ENCODE measurements around the gene CAPN3. TPM values are rescaled to one million over a fixed set of nuclear protein-coding genes. Genes with fewer than 3 reads are reported as not detected.
A peak's percentile ranks its signal among the peaks of the same experiment; 100 is the strongest.

Gene CAPN3
- total RNA-seq, 4 donors from 2014 or later = 96.8 to 263 (median 163) TPM

DNA sequence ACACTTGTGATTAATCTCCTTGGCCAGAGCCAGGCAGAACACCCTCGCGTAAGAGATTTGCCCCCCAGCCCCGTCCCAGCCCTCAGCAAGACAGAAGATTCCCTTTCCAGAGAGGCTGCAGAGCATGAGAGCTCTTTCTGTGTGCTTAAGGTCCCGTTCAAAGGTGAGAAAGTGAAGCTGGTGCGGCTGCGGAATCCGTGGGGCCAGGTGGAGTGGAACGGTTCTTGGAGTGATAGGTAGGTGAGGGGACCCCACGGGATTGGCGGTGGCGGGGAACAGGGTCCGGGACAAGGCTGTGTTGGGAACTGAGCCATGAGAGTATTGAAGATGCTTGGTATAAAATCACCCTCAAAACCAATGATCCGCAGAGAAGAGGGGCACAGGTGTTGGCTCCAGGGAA, 34.8 kb downstream of the CAPN3 start:
- intact Hi-C loops (cut with DNase I; ENCODE audit: low total_unique reads) (no loop called here), in situ Hi-C loops (cut with MboI; ENCODE audit: low sequenced_read_pairs in 4 of 4) (no loop called here)
- no peak for TF ChIP-seq POLR2A (IDR thresholded peaks at IDR 0.05)
- TF ChIP-seq, protein P1, sequence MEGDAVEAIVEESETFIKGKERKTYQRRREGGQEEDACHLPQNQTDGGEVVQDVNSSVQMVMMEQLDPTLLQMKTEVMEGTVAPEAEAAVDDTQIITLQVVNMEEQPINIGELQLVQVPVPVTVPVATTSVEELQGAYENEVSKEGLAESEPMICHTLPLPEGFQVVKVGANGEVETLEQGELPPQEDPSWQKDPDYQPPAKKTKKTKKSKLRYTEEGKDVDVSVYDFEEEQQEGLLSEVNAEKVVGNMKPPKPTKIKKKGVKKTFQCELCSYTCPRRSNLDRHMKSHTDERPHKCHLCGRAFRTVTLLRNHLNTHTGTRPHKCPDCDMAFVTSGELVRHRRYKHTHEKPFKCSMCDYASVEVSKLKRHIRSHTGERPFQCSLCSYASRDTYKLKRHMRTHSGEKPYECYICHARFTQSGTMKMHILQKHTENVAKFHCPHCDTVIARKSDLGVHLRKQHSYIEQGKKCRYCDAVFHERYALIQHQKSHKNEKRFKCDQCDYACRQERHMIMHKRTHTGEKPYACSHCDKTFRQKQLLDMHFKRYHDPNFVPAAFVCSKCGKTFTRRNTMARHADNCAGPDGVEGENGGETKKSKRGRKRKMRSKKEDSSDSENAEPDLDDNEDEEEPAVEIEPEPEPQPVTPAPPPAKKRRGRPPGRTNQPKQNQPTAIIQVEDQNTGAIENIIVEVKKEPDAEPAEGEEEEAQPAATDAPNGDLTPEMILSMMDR (IDR thresholded peaks at IDR 0.05 in 4 of 5, conservative IDR thresholded peaks at IDR 0.05 in 1 of 5) = no peak
- Histone ChIP-seq H3K27me3 (no peaks in the 10 kb centered on the region), H3K9me3 (no peaks in the 10 kb centered on the region), H3K36me3 (peaks cover 0 to 50% of the 10 kb centered on the region in 2 donors), H3K27ac (peak overlapping the region; percentile 28 to 75 (median 55)), H3K4me1 (no peaks in the 10 kb centered on the region), H3K4me3 (no peak overlapping the region)
- no peak for DNase-seq
- ATAC-seq = no peak

DNA sequence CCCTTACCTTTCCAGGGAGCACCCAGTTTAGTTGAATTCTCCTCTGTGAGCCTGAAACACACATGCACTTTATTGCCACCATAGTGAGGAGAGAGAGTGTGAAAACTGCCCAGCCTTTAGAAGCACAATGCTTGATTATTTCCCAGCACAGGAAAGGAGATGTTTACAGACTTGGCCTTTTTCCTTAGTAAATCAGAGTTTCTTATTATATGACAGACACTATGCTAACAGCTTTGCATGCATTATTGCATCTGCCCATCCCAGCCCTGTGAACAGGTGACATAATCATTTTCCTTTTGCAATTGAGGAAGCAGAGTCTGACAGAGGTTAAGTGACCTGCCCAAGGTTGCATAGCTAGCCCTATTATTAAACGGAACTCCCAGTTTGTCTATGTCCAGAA, 36.5 kb downstream of the CAPN3 start:
- H3K4me1 ChIP-seq = no peaks in the 10 kb centered on the region
- no peak for ATAC-seq
- peak overlapping the region; percentile 14 to 75 (median 49) for H3K27ac ChIP-seq
- in situ Hi-C loops (cut with MboI; ENCODE audit: low sequenced_read_pairs in 4 of 4) (no loop called here), intact Hi-C loops (cut with DNase I; ENCODE audit: low total_unique reads) (no loop called here)
- no peaks in the 10 kb centered on the region for H3K9me3 ChIP-seq
- TF ChIP-seq, protein P1 (IDR thresholded peaks at IDR 0.05 in 4 of 5, conservative IDR thresholded peaks at IDR 0.05 in 1 of 5) = no peak
- no peak for TF ChIP-seq POLR2A (IDR thresholded peaks at IDR 0.05)
- H3K36me3 ChIP-seq = peaks cover 0 to 56% of the 10 kb centered on the region in 2 donors
- no peak overlapping the region for H3K4me3 ChIP-seq
- no peak for DNase-seq
- H3K27me3 ChIP-seq = no peaks in the 10 kb centered on the region

DNA sequence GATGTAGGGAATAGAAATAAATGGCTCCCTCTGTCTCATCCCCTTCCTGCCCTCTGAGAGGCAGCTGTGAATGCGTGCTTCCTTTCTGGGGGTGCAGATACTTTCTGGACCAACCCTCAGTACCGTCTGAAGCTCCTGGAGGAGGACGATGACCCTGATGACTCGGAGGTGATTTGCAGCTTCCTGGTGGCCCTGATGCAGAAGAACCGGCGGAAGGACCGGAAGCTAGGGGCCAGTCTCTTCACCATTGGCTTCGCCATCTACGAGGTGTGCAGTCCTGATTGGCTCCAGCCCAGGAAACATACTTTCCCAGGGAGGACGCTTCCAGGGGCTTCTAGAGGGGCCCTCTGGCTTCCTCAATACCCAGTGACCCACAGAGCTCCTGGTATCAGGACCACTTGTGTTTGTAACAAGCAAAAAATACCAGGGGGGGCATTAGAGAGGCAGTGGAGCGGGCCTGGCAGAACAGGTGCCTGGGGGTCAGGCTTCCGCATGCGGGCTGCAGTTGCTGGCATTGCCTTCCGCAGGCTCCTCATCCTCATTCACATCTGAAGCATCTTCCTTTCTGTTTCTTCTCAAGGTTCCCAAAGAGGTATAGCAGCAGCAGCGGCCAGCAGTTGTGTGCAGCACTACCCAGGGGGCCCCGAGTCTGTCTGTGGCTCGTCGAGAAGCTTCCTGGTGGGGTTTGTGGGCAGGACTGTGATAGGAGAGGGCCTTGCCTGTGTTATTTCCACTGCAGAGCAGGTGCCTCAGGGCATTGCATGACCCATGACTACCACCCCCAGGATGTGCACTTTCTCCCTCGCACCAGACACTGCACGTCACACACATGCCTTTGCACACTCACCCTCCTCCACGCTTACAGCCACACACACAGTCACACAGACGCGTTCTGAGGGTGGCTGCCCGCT, 42.5 kb downstream of the CAPN3 start:
- Histone ChIP-seq H3K27me3 (no peaks in the 10 kb centered on the region), H3K4me3 (no peak overlapping the region), H3K27ac (peak overlapping the region; percentile 33 to 84 (median 76)), H3K9me3 (no peaks in the 10 kb centered on the region), H3K4me1 (peaks cover 9% of the 10 kb centered on the region in 2 donors), H3K36me3 (peaks cover 0 to 78% of the 10 kb centered on the region in 2 donors)
- DNase-seq (no peak), ATAC-seq (no peak)
- in situ Hi-C loops (cut with MboI; ENCODE audit: low sequenced_read_pairs in 4 of 4) (no loop called here), intact Hi-C loops (cut with DNase I; ENCODE audit: low total_unique reads) (no loop called here)
- no peak for TF ChIP-seq POLR2A (IDR thresholded peaks at IDR 0.05)
- TF ChIP-seq, protein P1 (IDR thresholded peaks at IDR 0.05 in 4 of 5, conservative IDR thresholded peaks at IDR 0.05 in 1 of 5) = no peak

DNA sequence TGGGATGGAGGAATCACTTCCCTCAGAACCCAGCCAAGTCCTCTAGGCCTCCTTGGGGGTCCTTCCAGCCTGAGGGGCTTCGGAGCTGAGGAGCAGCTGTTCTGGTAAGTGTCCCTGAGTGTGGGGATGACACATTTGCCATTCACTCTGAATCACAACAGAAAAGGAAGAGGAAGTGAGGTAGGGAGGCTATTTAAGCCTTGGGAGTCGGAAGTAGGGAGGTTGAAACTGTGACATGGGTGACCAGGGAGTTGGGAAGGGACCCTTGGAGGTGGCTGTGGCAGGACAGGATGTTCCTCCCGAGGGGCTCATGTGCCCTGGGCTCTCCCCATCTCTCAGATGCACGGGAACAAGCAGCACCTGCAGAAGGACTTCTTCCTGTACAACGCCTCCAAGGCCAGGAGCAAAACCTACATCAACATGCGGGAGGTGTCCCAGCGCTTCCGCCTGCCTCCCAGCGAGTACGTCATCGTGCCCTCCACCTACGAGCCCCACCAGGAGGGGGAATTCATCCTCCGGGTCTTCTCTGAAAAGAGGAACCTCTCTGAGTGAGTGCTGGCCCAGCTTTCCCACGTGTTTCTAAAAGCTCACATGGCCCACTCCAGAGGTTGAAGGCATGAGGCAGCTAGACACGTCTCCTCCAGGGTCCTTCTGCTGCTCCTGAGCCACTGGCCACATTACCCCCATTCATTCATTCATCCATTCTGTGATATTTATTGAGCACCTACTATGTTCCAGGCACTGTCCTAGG, 43.3 kb downstream of the CAPN3 start:
- no peak overlapping the region for H3K4me3 ChIP-seq
- ATAC-seq (no peak), DNase-seq (no peak)
- intact Hi-C loops (cut with DNase I; ENCODE audit: low total_unique reads) = no loop called here
- H3K36me3 ChIP-seq = peaks cover 0 to 81% of the 10 kb centered on the region in 2 donors
- in situ Hi-C loops (cut with MboI; ENCODE audit: low sequenced_read_pairs in 4 of 4) = no loop called here
- peaks cover 9% of the 10 kb centered on the region in 2 donors for H3K4me1 ChIP-seq
- H3K27ac ChIP-seq = peak overlapping the region; percentile 75 to 84 (median 80)
- TF ChIP-seq, protein P1 (IDR thresholded peaks at IDR 0.05 in 4 of 5, conservative IDR thresholded peaks at IDR 0.05 in 1 of 5) = no peak
- TF ChIP-seq POLR2A (IDR thresholded peaks at IDR 0.05) = no peak
- H3K27me3 ChIP-seq = no peaks in the 10 kb centered on the region
- no peaks in the 10 kb centered on the region for H3K9me3 ChIP-seq
